Activated CD4-positive, alpha-beta T cell treated with anti-CD3 and anti-CD28 coated beads for 4 hours (primary cell): ENCODE measurements around the gene PPM1H.
"Not testable (repeated sequence)": the region's sequence is repeated elsewhere in the genome, so short reads cannot be mapped to it uniquely, and the experiment has no call there.

Experiments
- DNase-seq, 2 donors: peaks; one replicate each; pipeline ENCODE4 v3.0.0-alpha.2; 2020

PPM1H gene

GRCh38 chr12:62832027-62832426, 102.9 kb downstream of the PPM1H start:
- DNase-seq: no peak

DNA sequence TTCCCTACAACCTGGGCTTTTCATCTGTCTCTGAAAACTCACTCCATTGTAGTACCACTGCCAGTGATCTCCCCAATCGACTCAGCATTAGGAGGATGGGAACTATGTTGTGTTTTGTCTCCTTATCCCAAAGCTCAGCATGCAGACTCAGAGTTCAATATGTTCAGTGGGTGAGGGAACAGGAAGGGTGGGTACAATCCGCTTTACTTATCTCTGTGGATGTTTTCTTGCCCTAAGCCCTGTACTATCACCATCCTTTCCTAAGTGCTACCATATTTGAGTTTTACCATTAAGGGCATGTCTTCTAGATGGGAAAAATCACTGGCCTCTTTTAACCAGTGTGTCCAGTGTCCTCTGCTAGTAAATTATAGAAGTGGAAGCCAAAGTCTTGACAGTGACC, 107.1 kb downstream of the PPM1H start:
- DNase-seq: no peak

DNA sequence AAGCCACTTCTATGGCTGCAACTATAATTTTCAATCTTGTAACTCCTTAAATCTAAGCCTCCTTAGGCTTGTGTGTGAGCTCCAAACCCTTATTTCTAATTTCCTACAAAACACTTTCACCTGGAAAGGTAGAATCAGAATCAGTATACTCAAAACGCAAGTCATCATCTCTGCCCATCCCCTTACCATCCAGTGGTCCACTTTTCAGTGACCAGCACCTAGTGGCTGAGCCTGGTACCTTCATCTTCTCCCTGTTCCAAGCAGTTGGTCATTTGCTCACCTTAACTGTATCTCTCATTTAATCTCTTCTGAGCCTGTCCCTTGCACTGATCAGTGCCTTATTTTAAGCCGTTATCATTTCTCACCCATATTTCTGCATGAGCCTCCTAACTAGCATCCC, 107.9 kb downstream of the PPM1H start:
- no peak for DNase-seq

DNA sequence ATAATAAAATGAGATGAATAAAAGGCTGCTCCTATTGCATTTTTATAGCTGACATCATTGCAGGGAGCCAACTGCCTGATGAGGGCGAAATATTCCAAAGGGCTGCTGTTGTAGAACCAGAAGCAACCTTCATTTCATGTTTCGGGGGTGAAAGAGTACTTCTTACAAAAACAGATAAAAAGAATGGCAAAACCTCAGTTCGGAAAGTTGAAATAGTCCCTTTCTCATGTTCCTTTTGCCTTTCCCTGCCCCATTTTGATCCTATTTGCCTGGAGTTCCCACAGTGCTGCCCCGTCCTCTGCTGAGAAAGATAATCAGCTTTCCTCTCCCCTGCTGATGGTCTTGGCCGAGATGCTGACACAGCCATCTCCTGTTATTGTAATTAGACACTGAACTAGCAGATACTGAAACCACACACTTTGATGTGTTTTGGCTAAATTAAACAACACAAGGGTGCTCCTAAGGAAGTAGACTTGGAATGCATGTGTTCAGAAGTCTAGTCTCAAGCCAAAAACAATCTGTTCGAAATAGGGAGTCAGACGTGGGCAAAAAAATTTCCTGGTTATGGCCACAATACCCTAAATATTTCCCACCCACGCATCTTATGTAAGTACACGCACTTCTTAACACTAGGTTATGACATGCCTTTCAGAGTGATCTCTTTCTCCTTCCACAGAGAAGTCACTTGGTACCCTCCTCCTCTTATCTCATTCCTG, 117.2 kb downstream of the PPM1H start:
- no peak for DNase-seq

- no peak for DNase-seq
Observed at GRCh38 chr12:62814243-62814642, 120.7 kb downstream of the PPM1H start.

GRCh38 chr12:62813031-62813829, 121.7 kb downstream of the PPM1H start:
- peak; percentile 15 to 21 for DNase-seq

GRCh38 chr12:62811481-62811880, 123.5 kb downstream of the PPM1H start:
- DNase-seq: not testable (repeated sequence)

GRCh38 chr12:62808166-62808879, 126.6 kb downstream of the PPM1H start:
- DNase-seq: no peak

DNA sequence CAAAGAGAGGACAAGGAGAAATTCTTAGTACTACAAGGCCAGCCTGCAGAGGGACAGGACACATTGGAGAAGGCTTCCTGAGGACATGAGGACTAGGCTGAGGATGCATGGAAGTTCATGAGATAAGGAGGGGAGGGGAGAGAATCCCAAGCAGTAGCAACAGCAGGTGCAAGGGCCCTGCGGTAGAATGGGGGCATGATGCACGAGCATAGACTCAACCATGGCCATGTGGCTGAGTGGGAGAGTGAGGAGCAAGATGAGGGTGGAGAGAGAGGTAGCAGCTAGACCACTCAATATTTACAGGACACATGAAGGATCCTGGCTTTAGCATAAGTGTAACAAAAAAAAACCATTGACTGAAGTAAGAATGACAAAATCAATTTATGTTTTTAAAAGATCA, 128.1 kb downstream of the PPM1H start:
- DNase-seq: no peak

- no peak for DNase-seq
Observed at GRCh38 chr12:62806244-62806836, 128.6 kb downstream of the PPM1H start.

GRCh38 chr12:62805517-62805916, 129.4 kb downstream of the PPM1H start:
- no peak for DNase-seq

DNA sequence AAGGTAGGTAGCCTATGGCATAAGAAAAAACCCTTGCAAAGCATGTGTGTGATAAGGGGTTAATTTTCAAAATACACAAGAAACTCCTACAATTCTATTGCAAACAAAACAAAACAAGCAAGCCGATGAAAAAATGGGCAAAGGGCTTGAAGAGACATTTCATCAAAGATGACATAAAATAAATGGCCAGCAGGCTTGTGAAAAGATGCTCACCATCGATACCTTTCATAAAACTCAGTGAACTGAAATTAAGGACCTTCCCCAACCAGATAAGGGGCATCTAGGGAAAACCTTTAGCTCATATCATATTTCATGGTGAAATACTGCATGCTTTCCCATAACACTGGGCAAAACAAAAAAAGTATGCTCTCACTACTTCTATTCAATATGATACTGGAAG, 131.2 kb downstream of the PPM1H start:
- DNase-seq: no peak

- DNase-seq: no peak
Observed at GRCh38 chr12:62802984-62803383, 132.0 kb downstream of the PPM1H start.

GRCh38 chr12:62802321-62802720, 132.6 kb downstream of the PPM1H start:
- DNase-seq: no peak

GRCh38 chr12:62801796-62802195, 133.2 kb downstream of the PPM1H start:
- DNase-seq: no peak

DNA sequence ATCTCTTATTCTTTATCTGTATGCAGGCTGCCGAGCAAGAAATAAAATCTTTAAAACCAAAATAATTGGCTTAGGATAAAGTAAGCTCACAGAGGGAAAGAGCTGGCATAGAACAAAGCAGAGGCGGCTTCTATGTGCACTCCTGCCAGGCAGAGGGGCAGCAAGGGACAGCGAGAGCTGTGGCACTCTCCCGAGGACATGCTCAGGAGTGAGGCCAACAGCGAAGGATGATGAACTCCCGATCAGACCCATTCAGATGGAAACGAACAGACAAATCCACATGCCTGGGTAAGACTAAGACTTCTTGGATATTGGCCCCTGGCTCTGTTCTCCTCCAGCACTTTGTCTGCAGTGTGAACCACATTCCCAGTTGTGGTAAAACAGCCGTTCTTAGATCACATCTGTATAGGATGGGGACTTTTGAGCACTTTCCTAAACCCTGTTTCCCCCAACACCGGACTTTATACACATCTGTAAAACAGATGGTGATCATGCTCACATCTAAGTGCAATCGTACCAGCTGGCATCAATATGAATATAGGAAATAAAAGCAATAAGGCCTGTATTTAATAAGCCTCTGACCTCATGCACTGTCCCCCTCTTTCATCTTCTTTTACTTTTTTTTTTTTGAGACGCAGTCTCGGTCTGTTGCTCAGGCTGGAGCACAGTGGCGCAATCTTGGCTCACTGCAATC, 134.1 kb downstream of the PPM1H start:
- no peak for DNase-seq

DNA sequence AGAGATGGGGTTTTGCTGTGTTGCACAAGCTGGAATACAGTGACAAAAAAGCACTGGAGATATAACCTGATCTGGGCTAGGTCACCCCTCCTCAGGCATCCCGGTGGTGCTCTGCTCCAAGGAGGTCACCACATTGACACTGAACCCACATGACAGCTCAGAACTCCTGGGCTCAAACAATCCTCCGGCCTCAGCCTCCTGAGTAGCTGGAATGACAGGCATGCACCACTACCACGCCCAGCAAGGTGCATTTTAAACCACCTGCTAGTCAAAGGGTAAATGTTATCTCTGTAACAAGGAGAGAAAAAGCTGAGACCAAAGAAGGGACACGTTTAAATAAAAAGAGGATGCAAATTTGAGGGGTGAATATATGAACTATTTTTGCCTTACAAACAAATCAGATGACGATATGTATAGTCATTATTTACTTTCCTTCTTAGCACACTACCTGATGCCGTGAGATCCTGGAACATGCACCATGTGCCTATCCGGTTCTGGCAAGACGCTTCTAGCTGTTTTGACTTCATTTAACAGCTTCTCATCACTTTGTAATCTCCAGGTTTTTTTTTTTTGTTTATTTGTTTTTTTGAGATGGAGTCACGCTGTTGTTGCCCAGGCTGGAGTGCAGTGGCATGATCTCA, 135.1 kb downstream of the PPM1H start:
- DNase-seq: no peak

- peak; percentile 23 to 60 for DNase-seq
Observed at GRCh38 chr12:62799126-62799736, 135.7 kb downstream of the PPM1H start.

- no peak for DNase-seq
Observed at GRCh38 chr12:62794218-62794583, 140.7 kb downstream of the PPM1H start.

GRCh38 chr12:62793256-62794217, 141.4 kb downstream of the PPM1H start:
- peak; percentile 62 to 77 for DNase-seq
